HG03097 (cell line): ENCODE data around the gene MMP28.
"Not testable (repeated sequence)": the region's sequence is repeated elsewhere in the genome, so short reads cannot be mapped to it uniquely, and the experiment has no call there.

Source experiments
- ATAC-seq: cut with Tn5 transposase; IDR thresholded peaks from one replicate; pipeline ENCODE4 v1.9.1; 2021; ENCODE audit not compliant: unreplicated experiment, low FRiP score

Gene MMP28

DNA sequence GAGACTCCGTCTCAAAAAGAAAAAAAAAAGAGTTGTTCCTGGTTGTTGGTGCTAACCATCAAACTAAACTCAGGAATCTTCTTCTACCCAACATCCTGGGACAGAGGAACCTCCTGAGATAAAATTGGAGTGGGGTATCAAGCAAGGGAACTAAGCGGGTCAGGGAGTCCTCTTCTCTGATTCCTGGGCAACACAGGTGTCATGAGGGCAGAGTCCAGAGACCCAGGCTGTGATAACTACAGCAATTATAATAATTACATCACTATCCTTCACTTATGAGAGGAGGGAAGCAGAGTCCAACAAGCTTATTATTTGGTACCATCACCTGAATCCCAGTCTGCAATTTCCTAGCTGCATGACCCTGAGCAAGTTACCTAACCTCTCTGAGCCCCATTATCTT lies 26.6 kb downstream of the MMP28 start:
- ATAC-seq, result no peak

DNA sequence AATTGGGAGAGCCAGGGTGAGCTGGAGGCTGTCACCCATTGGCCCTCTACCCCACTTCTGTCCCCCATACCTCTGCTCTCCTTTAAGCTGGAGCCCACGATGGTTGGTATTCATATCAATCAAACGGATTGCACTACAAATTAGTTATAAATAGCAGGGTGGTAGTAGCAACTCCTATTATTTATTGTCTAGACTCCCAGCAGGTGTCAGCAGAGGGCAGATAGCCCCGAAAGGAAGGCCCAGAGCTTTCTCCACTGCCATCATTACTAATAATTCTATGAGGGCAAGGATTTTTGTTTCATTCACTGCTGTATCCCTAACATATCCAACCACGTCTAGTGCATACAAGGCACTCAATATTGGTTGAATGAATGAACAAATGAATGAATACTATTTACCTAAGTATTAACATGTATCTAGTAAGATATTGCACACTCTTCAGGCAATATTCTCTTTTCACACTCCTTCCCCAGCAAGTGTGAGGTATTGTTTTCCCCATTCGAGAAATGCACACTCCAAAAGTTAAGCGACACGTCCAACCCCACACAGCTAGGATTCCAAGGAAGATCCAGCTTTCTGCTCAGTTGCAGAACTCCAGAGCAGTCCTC lies 28.4 kb downstream of the MMP28 start:
- ATAC-seq, result no peak

DNA sequence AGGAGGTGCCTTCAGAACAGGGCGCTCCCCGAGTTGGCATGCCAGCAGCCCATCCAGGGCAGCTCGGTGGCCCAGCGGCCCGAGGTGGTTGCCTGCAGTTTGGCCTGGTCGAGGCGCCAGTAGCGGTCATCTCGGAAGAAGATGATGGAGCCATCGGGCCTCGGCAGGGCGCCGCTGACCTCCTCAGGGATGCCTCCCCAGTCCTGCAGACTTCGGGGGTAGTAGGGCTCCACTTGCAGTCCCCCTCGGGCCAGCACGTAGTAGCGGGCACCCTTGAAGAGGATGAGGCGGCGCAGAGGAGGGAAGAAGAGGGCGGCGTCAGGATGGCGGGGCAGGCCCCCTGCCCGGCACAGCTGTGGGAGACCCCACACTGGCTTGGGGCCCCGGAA lies 29.0 kb downstream of the MMP28 start:
- ATAC-seq, result no peak

DNA sequence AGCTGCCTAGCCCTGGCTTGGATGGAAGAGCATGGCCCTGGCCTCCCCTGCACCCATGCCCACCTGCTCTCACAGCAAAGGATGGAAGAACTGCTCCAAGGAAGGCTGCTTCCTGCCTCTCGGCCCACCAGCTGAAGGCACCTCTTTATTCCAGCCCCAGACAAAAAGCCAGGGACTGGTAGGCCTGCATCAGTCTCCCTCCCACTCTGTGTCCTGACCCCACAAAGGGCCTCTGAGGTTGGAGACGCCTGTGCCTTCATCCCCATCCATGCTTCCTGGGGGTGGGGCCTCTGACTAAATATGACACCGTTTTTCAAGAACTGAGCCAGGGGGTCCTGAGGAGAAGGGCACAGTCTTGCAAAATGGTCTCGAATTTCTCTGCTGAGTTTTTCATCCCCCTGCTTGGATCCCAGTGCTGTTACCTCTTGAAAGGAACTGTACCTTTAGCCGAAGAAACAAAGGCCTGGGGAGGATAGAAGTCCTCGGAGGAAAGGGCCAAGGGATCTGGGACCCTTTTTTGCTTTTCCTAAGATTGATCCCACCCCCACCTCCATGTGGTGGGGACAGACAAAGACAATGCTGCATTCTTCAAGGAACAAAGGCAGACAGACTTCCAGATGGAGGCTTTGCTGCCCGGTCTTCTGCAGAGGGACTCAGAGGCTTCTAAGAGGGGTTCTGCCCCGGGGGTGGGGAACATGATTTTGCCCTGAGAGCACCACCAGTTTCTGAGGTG lies 29.5 kb downstream of the MMP28 start:
- no peak for ATAC-seq

DNA sequence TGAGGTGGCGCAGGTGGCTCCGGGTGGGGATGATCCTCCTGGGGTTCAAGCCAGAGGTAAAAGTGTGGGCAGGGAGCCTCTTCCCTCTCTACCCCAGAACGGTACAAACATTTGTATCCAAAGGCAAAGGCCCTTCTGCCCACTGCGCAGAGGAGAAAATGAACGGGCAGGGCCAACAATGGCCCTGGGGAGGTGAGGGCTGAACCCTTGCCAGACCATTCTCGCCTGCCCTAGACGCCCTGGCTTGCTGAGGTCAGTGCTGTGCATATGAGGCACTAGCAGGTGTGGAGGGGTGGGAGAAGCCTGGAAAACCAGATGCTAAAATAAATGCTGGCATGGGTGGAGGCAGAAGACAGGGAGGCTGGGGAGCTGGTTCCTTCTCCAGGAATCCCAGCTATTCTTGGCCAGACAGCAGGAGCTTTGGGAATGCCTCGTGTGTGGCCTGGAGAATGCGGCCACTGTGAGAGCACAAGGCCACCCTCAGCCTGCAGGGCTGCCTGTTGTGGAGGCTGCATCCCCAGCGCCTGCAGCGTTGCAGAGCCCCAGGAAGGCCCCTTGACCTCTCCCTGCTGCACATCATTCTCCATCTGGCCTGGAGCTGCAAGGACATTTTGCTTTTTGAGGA lies 30.2 kb downstream of the MMP28 start:
- ATAC-seq, result no peak

DNA sequence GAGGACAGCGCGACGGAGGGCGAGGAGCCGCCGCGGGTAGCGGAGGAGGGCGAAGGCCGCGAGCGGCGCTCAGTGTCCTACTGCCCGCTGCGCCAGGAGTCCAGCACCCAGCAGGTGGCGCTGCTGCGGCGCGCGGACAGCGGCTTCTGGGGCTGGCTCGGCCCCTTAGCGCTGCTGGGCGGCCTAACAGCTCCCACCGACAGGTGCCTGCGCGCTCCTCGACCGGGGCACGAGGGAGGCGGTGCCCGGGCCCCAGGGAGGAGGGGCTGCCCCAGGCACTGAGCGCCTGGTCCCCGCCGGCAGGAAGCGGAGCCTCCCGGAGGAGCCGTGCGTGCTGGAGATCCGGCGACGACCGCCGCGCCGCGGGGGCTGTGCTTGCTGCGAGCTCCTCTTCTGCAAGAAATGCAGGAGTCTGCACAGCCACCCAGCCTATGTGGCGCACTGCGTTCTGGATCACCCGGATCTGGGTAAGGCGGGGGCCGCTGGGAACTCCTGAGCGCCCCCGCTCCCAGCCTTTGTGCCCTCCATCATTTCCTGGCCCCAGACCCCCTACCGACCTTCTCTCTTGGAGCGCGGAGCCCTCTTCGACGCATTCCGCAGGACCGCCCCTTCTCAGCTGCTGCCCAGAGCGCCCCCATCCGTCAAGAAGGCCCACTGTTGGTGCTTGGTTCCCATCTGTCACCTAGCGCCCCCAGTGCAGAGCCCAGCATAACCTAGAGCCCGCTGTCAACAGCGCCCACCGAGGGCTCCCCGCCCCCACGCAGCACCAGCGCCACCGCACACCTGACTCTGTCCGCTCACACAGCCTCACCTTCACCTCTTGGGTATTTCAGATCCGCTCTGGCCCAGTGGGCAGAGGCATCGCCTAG lies 31.1 kb downstream of the MMP28 start:
- ATAC-seq, result peak; percentile 84

DNA sequence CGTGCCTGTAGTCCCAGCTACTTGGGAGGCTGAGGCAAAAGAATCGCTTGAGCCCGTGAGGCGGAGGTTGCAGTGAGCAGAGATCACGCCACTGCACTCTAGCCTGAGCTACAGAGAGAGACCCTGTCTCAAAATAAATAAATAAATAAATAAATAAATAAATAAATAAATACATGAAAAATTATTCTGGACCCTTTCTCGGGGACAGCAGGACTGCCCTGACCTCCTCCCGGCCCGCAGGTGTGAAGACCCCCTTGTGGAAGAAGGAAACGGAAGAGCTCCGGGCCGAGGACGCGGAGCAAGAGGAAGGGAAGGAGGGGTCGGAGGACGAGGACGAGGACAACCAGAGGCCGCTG lies 31.7 kb downstream of the MMP28 start:
- ATAC-seq, result no peak

DNA sequence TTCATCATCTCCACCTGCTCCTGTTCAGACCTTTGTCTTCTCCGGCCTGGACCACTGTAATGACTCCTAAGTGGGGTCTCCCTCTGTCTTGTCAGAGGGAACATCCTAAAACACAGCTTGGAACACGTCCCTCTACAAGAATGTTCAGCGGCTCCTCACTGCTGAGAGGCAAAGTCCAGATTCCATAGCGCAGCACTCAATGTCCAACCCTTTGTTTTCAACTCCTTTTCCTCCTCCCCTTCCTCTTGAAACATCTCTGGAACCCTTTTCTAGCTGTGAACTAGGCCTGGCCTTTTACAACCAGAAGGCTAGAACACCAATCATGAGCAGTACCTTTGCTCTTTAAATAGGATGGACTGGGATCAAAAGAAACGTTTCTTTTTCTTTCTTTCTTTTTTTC lies 33.8 kb downstream of the MMP28 start:
- no peak for ATAC-seq

DNA sequence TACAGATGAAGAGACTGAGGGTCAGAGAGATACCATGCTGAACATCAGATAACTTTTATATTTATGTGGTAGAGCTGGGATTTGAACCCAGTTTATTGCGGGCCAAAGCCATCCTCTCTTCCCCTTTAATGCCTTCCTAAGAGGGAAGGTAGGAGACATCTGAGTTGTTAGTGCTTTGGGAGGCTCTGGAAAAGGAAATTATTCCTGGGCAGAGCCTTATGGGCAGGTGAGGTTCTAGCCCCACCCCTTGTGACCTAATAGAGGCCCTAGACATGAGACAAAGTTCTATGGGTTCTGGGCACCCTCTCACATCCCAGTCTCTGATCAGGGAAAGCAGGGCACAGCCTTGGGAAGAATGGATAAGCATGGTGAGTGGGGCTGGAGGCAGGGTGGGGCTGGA lies 34.9 kb downstream of the MMP28 start, which contains the start of gene C17orf50:
TSS of gene C17orf50 (plus strand) at position 301 of the 400 bp plus-strand sequence. CDS start at position 356, 55 bp downstream.
- ATAC-seq, result no peak

DNA sequence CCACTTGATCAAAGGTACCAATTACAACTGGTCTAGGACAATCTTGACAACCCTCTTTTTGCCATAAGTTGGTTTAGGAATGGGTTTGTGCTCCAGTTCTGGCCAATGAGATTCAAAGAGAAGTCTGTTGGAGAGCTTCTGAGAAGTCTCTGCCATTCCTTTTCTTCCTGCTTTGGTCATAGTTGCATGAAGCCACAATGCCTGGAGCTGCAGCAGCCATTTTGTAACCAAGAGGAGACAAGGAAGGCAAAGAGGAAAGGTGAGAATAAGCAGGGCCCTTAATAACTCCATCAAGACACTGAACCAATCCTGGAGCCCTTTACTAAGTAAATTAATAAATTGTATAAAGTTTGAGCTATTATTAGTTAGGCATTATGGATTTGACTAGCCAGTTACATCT lies 38.2 kb downstream of the MMP28 start:
- no peak for ATAC-seq

DNA sequence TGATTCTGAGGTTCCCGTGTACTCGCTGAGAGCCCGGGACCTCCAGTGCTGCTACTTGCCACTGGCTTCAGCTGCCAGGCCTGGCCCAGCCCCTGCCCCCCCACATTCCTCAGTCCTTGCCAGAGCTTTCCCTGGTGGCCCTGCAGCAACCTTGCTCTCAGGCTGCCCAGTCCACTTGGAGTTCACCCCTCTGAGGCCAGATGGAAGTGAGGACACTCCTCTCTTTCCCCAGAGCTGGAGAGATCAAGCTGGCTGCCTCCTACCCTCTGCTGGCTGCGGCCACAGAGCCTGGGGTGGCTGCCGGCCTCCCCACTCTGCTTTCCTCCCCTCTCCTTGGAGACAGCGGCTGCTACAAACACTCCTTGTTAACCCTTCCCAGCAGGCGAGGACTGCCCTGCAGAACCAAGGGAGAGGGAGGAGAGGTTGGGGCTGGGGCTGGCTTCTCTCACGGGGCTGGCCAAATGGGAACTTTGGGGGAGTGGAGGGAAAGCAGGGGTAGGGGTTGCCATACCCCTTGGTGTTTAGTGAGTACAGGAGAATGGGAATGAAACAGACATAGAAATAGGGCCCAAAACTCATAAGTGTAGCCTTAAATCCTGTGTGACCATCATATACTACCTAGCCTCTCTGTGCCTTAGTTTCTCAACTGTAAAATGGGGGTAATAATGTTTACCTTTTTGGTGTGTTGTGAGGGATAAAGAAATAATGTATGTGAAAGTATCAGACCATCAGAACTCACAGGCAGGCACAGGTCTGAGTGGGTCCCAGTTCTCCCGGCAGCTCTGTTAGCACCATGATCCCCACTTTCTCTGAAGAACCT lies 42.3 kb downstream of the MMP28 start, which contains the start of gene GAS2L2:
TSS of gene GAS2L2 (minus strand) at position 295 of the 820 bp plus-strand sequence. CDS start 389 bp downstream, outside the sequence.
- no peak for ATAC-seq

DNA sequence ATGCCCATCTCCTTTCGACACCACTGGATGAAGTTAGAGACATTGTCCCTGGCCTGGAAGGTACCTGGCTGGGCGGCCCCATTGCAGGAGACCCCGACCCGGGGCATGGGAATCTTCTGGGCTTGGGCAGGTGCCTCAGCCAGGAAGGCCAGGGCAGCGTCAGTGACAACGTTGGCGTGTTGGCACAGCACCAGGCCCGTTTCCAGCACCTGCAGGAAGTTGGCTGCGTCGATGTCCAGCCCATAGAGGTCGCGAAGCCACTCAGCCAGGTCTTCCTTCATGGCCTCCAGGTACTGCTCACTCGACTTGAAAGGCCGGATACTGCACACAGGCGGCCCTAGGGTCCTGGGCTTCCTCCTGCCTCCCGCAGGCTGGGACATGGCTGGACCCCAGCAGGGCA lies 43.0 kb downstream of the MMP28 start:
- ATAC-seq, result no peak

DNA sequence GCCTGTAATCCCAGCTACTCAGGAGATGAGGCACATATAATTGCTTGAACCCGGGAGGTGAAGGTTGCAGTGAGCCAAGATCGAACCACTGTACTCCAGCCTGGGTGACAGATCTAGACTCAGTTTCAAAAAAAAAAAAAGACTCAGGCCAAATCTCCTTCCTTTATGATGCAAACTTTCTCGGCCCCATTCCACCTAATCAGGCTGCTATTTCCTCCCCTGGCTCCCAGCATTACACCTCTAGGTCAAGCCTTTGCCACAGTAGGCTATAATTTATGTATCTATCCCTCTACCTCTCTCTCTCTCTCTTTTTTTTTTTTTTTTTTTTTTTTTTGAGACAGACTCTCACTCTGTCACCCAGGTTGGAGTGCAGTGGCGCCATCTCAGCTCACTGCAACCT lies 43.9 kb downstream of the MMP28 start:
- not testable (repeated sequence) for ATAC-seq

DNA sequence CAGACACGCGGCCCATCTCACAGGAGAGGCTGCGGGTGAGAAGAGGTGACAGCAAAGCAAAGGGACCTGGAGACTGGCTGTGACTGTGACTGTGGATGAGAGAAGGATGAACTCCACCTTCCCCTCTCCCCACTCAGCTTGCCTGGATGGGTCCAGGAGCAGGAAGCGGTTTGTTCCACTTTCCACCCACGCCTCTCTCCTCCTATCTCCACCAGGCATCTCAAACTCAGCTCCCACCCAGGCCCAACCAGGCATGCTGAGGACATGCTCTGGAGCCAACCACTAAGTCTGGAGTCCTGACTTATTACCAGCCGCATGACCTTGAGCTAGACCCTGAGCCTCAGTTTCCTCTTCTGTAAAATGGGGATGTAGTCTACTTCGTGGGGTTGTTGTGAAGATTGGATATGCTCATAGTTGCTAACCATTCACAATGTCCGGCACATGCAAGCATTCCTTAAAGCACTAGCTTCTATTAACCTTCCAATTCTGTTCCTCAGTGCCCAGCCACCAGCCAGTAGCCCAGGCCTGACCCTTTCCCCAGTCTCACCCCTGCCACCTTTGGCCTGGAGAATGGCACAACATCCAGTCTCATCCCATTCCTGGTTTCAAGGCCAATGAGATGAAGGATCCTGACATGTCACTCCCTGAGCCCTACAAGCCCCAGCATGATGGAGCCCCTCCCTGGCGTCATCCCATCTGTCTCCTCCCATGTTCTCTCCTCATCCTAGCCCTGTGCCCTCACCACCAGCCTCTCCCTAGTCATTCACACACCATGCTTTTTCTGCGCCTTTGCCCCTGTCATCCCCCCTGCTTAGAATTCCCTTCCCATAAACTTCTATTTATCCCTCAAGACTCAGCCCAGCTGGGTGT lies 44.7 kb downstream of the MMP28 start:
- ATAC-seq, result no peak

DNA sequence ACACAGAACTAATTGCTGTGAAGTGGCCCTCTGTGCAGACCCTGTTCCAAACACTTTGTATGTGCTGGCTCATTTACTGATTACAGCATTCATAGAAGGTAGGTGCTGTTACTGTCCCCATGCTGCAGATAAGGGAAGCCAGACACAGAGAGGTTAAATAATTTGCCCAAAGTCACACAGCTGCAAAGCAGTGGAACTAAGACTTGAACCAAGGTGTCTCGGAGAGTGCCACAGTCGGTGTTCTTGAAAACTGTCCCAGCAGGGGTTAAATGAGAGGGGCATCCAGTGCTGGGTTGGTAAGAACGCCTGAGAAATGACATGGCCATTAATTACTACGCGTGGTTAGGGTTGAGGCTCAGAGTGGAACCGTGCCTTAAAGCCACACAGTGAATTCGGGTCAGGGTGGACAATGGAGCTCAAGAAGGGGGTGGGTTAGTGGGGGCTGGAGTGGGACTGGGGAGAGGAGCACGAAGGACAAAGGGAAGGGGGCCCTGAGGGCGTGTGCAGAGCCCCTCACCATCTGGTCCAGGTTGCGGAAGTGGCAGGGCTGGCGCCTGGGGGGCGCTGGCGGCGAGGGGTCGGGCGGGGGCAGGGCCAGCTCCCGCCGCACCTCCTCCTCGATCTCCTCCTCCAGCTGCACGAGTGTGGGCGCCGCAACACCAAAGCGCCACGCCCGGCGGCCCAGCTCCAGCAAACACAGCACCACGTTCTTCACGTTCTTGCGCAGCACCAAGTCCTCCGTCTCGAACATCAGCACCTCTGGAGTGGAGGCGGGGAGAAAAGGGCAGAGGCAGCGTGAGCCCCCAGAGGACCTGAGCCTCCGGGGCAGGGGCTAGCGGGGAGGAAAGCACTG lies 45.7 kb downstream of the MMP28 start:
- no peak for ATAC-seq

DNA sequence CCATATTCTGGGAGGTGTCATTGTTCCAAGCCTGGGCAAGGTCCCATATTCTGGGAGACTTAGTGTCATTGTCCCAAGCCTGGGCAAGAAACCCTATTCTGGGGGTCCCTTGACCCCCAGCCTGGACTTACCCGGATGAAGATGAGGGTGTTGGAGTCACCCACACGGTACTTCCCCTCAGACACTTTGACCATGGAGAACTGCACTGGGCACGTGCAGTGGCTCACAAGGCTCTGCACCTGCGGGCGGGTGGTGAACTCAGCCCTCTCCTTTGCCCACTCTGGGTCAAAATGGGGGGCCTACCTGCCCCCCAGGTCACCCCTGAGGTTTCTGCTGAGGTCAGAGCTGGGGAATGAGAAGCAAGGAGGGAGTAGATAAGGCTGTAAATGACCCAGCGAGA lies 46.5 kb downstream of the MMP28 start:
- no peak for ATAC-seq

DNA sequence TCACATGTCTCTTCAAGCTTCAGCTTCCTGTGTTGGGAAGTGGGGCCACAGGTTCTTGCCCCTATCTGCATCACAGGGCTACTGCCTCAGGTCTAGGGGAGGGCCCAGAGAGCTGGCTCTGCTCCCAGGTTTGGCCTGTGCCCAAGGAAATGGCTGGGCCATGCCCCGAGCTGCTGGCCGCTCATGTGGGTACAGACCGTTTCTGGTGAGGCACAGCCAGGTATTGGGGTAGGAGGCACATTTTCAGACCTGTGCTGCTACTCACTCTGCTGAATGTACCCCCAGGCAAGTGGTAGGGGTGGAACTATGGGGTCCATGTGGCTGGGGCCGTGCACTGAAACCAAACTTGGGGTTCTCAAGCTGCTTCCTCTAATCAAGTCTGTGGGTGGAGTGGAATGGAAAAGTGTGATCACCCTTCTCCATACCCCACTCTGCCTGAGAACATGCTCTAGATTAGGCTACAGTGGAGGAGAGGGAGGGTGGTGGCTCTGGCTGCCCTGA lies 47.0 kb downstream of the MMP28 start:
- no peak for ATAC-seq

DNA sequence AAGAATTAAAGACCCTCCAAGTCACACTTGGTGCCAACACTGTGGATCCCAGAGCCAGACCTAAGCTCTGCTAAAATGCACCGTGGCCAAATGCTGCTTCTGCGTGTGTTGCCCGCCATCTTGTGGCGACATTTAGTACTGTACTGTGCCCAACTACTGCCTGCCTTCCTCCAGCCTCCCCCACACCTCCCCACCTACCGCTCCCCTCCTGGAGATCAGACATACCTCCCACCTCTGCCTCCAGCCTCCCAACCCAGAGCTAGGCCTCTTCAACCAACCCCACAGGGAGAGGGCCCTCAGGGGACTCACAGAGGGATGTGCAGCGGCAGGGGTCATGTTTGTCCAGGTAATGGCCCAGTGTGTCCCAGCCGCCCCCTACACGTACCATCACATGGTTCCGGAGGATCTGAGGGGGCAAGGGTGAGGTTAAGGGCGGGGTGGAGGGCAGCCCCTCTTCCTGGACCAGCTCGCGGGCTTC lies 47.9 kb downstream of the MMP28 start:
- ATAC-seq, result no peak
